Neural crest cell (in vitro differentiated cells): ENCODE results near the gene PCNT. TPM values are rescaled to one million over a fixed set of nuclear protein-coding genes. Genes with fewer than 3 reads are reported as not detected.

ENCODE experiments used
- DNase-seq: peaks from one replicate; pipeline ENCODE4 v3.0.0; 2021; ENCODE audit warnings: low read depth, mixed read lengths, low spot score
- H3K27ac Mint-ChIP-seq: one replicate; pipeline ENCODE4 v1.8.0; 2021; ENCODE audit warnings: mild to moderate bottlenecking, mixed read lengths; ENCODE audit not compliant: unreplicated experiment
- H3K27me3 Mint-ChIP-seq: 2 replicates; pipeline ENCODE4 v1.8.0; 2021; ENCODE audit warnings: low read depth, mild to moderate bottlenecking, mixed read lengths
- H3K36me3 Mint-ChIP-seq: 2 replicates; pipeline ENCODE4 v1.8.0; 2021; ENCODE audit warnings: low read depth, mild to moderate bottlenecking, mixed read lengths
- H3K4me1 Mint-ChIP-seq: 2 replicates; pipeline ENCODE4 v1.8.0; 2021; ENCODE audit warnings: mixed read lengths
- H3K4me3 Mint-ChIP-seq: one replicate; pipeline ENCODE4 v1.8.0; 2021; ENCODE audit warnings: mild to moderate bottlenecking, mixed read lengths
- H3K9me3 Mint-ChIP-seq: 2 replicates; pipeline ENCODE4 v1.8.0; 2021; ENCODE audit warnings: mixed read lengths
- CTCF ChIP-seq: fragments of 200-600 bp; sonication (generic); conservative IDR thresholded peaks from 2 replicates; pipeline ENCODE4 v1.5.0; 2021; ENCODE audit warnings: antibody characterized with exemption, mild to moderate bottlenecking
- total RNA-seq: library from RNA; stranded (reverse); gene quantifications from 2 replicates; pipeline ENCODE4 v1.2.1, GENCODE V29; 2021

The PCNT gene
- total RNA-seq, 1 donor from 2014 or later = 60.4 TPM

DNA sequence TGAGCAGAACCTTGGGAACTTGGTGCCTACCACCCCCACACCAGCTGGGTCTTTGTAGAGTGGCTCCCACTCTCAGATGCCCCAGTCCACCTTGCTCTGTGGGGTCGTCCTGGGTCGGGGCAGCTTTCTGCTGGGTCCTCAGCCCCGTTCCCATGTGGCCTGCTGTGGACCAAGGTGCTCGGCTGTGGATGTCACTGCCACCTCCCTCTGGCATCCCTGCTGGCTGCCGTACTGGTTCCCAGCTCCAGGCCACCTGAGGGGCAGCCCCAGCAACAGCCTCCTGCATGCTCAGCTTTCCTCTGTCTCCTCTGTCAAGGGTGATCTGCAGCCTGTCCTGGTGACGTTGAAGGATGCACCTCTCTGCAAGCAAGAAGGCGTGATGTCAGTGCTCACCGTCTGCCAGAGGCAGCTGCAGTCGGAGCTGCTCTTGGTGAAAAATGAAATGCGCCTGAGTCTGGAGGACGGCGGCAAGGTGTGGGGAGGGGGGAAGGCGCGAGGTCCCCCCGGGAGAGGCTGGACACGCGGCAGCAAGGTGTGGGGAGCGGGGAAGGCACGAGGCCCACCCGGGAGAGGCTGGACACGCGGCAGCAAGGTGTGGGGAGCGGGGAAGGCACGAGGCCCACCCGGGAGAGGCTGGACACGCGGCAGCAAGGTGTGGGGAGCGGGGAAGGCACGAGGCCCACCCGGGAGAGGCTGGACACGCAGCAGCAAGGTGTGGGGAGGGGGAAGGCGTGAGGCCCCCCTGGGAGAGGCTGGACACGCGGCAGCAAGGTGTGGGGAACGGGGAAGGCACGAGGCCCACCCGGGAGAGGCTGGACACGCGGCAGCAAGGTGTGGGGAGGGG lies 88.8 kb downstream of the PCNT start:
- Mint-ChIP-seq H3K27ac (peak overlapping the region; percentile 63), H3K4me3 (no peak overlapping the region), H3K9me3 (no peaks in the 10 kb centered on the region), H3K4me1 (peaks cover 5% of the 10 kb centered on the region), H3K36me3 (peaks cover 6% of the 10 kb centered on the region), H3K27me3 (no peaks in the 10 kb centered on the region)
- no peak for TF ChIP-seq CTCF
- no peak for DNase-seq

GRCh38 chr21:46413365-46413696 lies 89.4 kb downstream of the PCNT start:
- Mint-ChIP-seq H3K27ac (no peak overlapping the region), H3K9me3 (no peaks in the 10 kb centered on the region), H3K4me1 (peaks cover 5% of the 10 kb centered on the region)

DNA sequence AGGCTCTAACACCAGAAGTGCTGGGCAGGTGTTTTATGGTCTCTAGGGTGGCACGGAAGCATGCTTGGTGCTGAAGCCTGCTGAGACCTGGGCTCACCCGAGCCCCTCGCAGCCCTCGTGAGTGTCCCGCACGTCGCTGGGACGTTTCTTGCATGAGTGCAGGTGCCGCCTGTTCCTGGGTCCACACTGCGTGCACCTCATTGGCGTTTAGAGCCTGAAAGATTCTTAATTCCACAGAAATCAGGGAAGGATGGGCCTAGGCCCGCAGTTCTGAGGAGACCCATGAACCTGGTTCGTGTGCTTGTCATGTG lies 91.0 kb downstream of the PCNT start:
- no peak overlapping the region for H3K4me3 Mint-ChIP-seq

More at GRCh38 chr21:46413365-46413696, 89.4 kb downstream of the PCNT start:
- no peak for DNase-seq
- Mint-ChIP-seq H3K4me3 (no peak overlapping the region), H3K36me3 (peaks cover 6% of the 10 kb centered on the region), H3K27me3 (no peaks in the 10 kb centered on the region)
- TF ChIP-seq CTCF = no peak

DNA sequence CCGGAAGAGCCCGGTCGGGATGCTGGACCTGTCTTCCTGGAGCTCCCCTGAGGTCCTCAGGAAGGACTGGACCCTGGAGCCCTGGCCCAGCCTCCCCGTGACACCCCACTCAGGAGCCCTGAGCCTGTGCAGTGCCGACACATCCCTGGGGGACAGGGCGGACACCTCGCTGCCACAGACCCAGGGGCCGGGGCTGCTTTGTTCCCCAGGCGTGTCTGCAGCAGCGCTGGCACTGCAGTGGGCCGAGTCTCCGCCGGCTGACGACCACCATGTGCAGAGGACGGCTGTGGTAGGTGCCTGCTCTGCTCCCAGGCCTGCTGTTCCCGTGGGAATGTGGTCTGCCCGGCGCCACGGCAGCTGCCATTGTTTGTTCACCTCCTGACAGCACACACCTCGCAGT lies 92.6 kb downstream of the PCNT start:
- Mint-ChIP-seq H3K36me3 (peaks cover 10% of the 10 kb centered on the region), H3K27me3 (no peaks in the 10 kb centered on the region), H3K27ac (no peak overlapping the region), H3K9me3 (no peaks in the 10 kb centered on the region), H3K4me3 (no peak overlapping the region), H3K4me1 (no peaks in the 10 kb centered on the region)
- no peak for DNase-seq
- no peak for TF ChIP-seq CTCF

More for the DNA sequence above, 91.0 kb downstream of the PCNT start:
- peaks cover 5% of the 10 kb centered on the region for H3K4me1 Mint-ChIP-seq
- H3K27me3 Mint-ChIP-seq = no peaks in the 10 kb centered on the region
- peaks cover 6% of the 10 kb centered on the region for H3K36me3 Mint-ChIP-seq
- H3K27ac Mint-ChIP-seq = peak overlapping the region; percentile 19
- no peak for TF ChIP-seq CTCF
- no peak for DNase-seq
- no peaks in the 10 kb centered on the region for H3K9me3 Mint-ChIP-seq

DNA sequence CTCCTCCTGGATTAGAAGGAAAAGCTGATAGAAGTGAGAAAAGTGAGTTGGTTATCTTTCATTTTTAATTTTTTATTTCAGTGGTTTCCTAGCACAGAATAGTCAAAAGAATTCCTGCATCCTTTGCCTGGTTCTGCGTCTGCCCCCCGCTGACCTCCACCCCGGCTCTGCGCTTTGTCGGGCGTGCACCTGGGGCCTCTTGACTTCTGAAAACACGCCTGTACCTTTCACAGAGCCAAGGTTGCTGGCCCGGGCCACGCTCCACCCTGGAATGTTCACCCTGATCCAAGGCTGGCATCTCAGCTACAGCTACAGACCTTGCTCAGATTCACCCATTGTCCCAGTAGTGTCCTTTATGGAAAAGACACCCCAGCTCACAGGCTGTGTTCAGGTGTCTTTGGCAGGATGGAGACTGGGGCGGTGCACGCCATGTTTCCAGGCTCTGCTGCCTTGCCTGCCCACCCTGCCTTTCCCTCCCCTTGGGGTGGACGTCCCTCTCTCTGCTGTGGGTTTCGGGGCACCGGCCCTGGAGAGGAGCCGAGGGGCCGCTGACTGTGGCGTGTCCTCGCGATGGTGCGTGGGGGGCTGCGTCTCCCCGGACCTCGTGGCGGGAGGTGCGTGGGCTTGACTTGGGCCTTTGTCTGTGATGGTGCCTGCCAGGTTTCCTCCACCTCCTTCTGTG lies 94.5 kb downstream of the PCNT start:
- Mint-ChIP-seq H3K36me3 (peaks cover 8% of the 10 kb centered on the region), H3K4me1 (no peaks in the 10 kb centered on the region), H3K27me3 (no peaks in the 10 kb centered on the region), H3K27ac (no peak overlapping the region), H3K4me3 (no peak overlapping the region), H3K9me3 (no peaks in the 10 kb centered on the region)
- no peak for TF ChIP-seq CTCF
- DNase-seq = no peak
